H9 (cell line): ENCODE measurements around the gene HABP4. TPM values are rescaled to one million over a fixed set of nuclear protein-coding genes. Genes with fewer than 3 reads are reported as not detected.
A peak's percentile ranks its signal among the peaks of the same experiment; 100 is the strongest.

Source experiments
- DNase-seq: peaks from one replicate; pipeline ENCODE4 v3.0.0-alpha.2; 2017
- H2AFZ ChIP-seq: one replicate; pipeline ENCODE4 v1.6.1; 2013; ENCODE audit warnings: mild to moderate bottlenecking, low read length, control low read depth, moderate library complexity
- H2AK5ac ChIP-seq: 2 replicates; pipeline ENCODE4 v1.6.1; 2013; ENCODE audit warnings: low read length, control low read depth, mixed read lengths; ENCODE audit not compliant: insufficient read length
- H2BK120ac ChIP-seq: one replicate; pipeline ENCODE4 v1.6.1; 2013; ENCODE audit warnings: low read depth, mild to moderate bottlenecking, low read length, control low read depth, inconsistent platforms; ENCODE audit not compliant: poor library complexity, severe bottlenecking
- H2BK12ac ChIP-seq: 2 replicates; pipeline ENCODE4 v1.6.1; 2013; ENCODE audit warnings: low read length, control low read depth, mixed read lengths, low read depth; ENCODE audit not compliant: insufficient read length
- H2BK15ac ChIP-seq: 2 replicates; pipeline ENCODE4 v1.6.1; 2013; ENCODE audit warnings: low read depth, low read length, control low read depth
- H2BK20ac ChIP-seq: one replicate; pipeline ENCODE4 v1.6.1; 2013; ENCODE audit warnings: low read depth, mild to moderate bottlenecking, low read length, control low read depth, inconsistent platforms; ENCODE audit not compliant: poor library complexity, severe bottlenecking
- H2BK5ac ChIP-seq: 2 replicates; pipeline ENCODE4 v1.6.1; 2013; ENCODE audit warnings: low read length, control low read depth, mixed read lengths; ENCODE audit not compliant: insufficient read length
- H3K14ac ChIP-seq: 2 replicates; pipeline ENCODE4 v1.6.1; 2013; ENCODE audit warnings: low read length, control low read depth; ENCODE audit not compliant: insufficient read depth
- H3K18ac ChIP-seq: 2 replicates; pipeline ENCODE4 v1.6.1; 2013; ENCODE audit warnings: low read depth, mild to moderate bottlenecking, mixed read lengths, low read length, control low read depth; ENCODE audit not compliant: insufficient read length
- H3K23ac ChIP-seq: 2 replicates; pipeline ENCODE4 v1.6.1; 2013; ENCODE audit warnings: low read length, control low read depth, mixed read lengths, low read depth; ENCODE audit not compliant: insufficient read length
- H3K23me2 ChIP-seq: 2 replicates; pipeline ENCODE4 v1.6.1; 2013; ENCODE audit warnings: low read depth, mild to moderate bottlenecking, mixed read lengths, low read length, control low read depth; ENCODE audit not compliant: insufficient read length, poor library complexity, severe bottlenecking
- H3K27ac ChIP-seq: 2 replicates; pipeline ENCODE4 v1.5.1; 2013; ENCODE audit warnings: low read length, control low read depth, mixed read lengths, low read depth; ENCODE audit not compliant: insufficient read length
- H3K27me3 ChIP-seq: 2 replicates; pipeline ENCODE4 v1.6.1; 2013; ENCODE audit warnings: low read length, control low read depth, inconsistent platforms; ENCODE audit not compliant: insufficient read depth
- H3K4ac ChIP-seq: 2 replicates; pipeline ENCODE4 v1.6.1; 2013; ENCODE audit warnings: low read depth, mild to moderate bottlenecking, control low read depth, inconsistent platforms, low read length, moderate library complexity
- H3K4me1 ChIP-seq: 2 replicates; pipeline ENCODE4 v1.6.1; 2013; ENCODE audit warnings: low read length, control low read depth, inconsistent platforms; ENCODE audit not compliant: insufficient read depth
- H3K4me2 ChIP-seq: 2 replicates; pipeline ENCODE4 v1.6.1; 2013; ENCODE audit warnings: low read length, control low read depth, mixed read lengths; ENCODE audit not compliant: insufficient read length, insufficient read depth
- H3K56ac ChIP-seq: 2 replicates; pipeline ENCODE4 v1.6.1; 2013; ENCODE audit warnings: low read depth, mild to moderate bottlenecking, mixed read lengths, low read length, control low read depth; ENCODE audit not compliant: insufficient read length
- H3K79me1 ChIP-seq: 2 replicates; pipeline ENCODE4 v1.6.1; 2013; ENCODE audit warnings: low read depth, mild to moderate bottlenecking, moderate library complexity, low read length, control low read depth, inconsistent platforms; ENCODE audit not compliant: insufficient read depth, poor library complexity, severe bottlenecking
- H3K79me2 ChIP-seq: 2 replicates; pipeline ENCODE4 v1.6.1; 2013; ENCODE audit warnings: low read length, control low read depth, inconsistent platforms; ENCODE audit not compliant: insufficient read depth
- H3K9ac ChIP-seq: 2 replicates; pipeline ENCODE4 v1.6.1; 2013; ENCODE audit warnings: low read length, control low read depth, mixed read lengths; ENCODE audit not compliant: insufficient read length; ENCODE audit errors: extremely low read depth
- H3K9me3 ChIP-seq: one replicate; pipeline ENCODE4 v1.6.1; 2013; ENCODE audit warnings: low read depth, low read length, inconsistent platforms; ENCODE audit not compliant: control insufficient read depth
- H3T11ph ChIP-seq: one replicate; pipeline ENCODE4 v1.6.1; 2013; ENCODE audit warnings: mild to moderate bottlenecking, low read length, control low read depth, inconsistent platforms
- H4K20me1 ChIP-seq: one replicate; pipeline ENCODE4 v1.6.1; 2013; ENCODE audit not compliant: control insufficient read depth, insufficient read length, insufficient read depth
- H4K5ac ChIP-seq: 2 replicates; pipeline ENCODE4 v1.6.1; 2013; ENCODE audit warnings: low read depth, mild to moderate bottlenecking, mixed read lengths, low read length, control low read depth; ENCODE audit not compliant: insufficient read length
- H4K8ac ChIP-seq: replicated peaks from 2 replicates; pipeline ENCODE4 v1.6.1; 2013; ENCODE audit warnings: low read length, control low read depth, mixed read lengths, low read depth; ENCODE audit not compliant: insufficient read length
- H4K91ac ChIP-seq: 2 replicates; pipeline ENCODE4 v1.6.1; 2013; ENCODE audit warnings: low read depth, mild to moderate bottlenecking, moderate library complexity, mixed read lengths, low read length, control low read depth; ENCODE audit not compliant: insufficient read length
- H3K27ac Mint-ChIP-seq, 3 experiments: 2 replicates in 2 of 3; 3 replicates in 1 of 3; pipeline ENCODE4 v1.8.0; 2020 to 2021; ENCODE audit warnings: mixed read lengths in 3 of 3, mild to moderate bottlenecking in 1 of 3, moderate library complexity in 1 of 3
- H3K27me3 Mint-ChIP-seq: 2 replicates; pipeline ENCODE4 v1.8.0; 2021; ENCODE audit warnings: low read depth, mild to moderate bottlenecking, moderate library complexity, mixed read lengths
- H3K36me3 Mint-ChIP-seq, 3 experiments: 2 replicates in 2 of 3; 3 replicates in 1 of 3; pipeline ENCODE4 v1.8.0; 2020 to 2021; ENCODE audit warnings: low read depth in 3 of 3, mixed read lengths in 3 of 3; ENCODE audit not compliant: insufficient read depth in 1 of 3
- H3K4me1 Mint-ChIP-seq, 2 experiments: 2 replicates each; pipeline ENCODE4 v1.8.0; 2020; ENCODE audit warnings: mixed read lengths in 2 of 2
- H3K4me3 Mint-ChIP-seq, 2 experiments: 2 replicates in 1 of 2; 3 replicates in 1 of 2; pipeline ENCODE4 v1.8.0; 2020 to 2021; ENCODE audit warnings: mild to moderate bottlenecking in 2 of 2, mixed read lengths in 2 of 2, moderate library complexity in 1 of 2
- H3K9me3 Mint-ChIP-seq, 2 experiments: 2 replicates in 1 of 2; 3 replicates in 1 of 2; pipeline ENCODE4 v1.8.0; 2020; ENCODE audit warnings: mild to moderate bottlenecking in 2 of 2, mixed read lengths in 2 of 2, moderate library complexity in 1 of 2
- WGBS: extraction: QIAGEN DNeasy Blood & Tissue Kit; methylation state at CpG from one replicate; pipeline ENCODE4 v1.1.7; 2013; ENCODE audit warnings: missing lambda C conversion rate, low lambda C conversion rate, mixed read lengths; ENCODE audit not compliant: insufficient read length; ENCODE audit errors: extremely low coverage; 5-methylcytosine and 5-hydroxymethylcytosine counted together
- total RNA-seq: library from RNA; stranded (reverse); gene quantifications from 2 replicates; pipeline ENCODE4 v1.2.1, GENCODE V29; 2021
- TF ChIP-seq, protein P1 (sequence below): fragments of 200-600 bp; sonication (generic); conservative IDR thresholded peaks from 3 replicates; pipeline ENCODE4 v1.8.0; 2021; ENCODE audit warnings: antibody characterized with exemption, mild to moderate bottlenecking

HABP4 gene
- total RNA-seq, 1 experiment from 2014 or later, result 7.5 TPM

GRCh38 chr9:96503918-96504317 is 53.9 kb downstream of the HABP4 start:
- TF ChIP-seq, protein P1, sequence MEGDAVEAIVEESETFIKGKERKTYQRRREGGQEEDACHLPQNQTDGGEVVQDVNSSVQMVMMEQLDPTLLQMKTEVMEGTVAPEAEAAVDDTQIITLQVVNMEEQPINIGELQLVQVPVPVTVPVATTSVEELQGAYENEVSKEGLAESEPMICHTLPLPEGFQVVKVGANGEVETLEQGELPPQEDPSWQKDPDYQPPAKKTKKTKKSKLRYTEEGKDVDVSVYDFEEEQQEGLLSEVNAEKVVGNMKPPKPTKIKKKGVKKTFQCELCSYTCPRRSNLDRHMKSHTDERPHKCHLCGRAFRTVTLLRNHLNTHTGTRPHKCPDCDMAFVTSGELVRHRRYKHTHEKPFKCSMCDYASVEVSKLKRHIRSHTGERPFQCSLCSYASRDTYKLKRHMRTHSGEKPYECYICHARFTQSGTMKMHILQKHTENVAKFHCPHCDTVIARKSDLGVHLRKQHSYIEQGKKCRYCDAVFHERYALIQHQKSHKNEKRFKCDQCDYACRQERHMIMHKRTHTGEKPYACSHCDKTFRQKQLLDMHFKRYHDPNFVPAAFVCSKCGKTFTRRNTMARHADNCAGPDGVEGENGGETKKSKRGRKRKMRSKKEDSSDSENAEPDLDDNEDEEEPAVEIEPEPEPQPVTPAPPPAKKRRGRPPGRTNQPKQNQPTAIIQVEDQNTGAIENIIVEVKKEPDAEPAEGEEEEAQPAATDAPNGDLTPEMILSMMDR, result no peak
- peak overlapping the region in 2 of 3 experiments; percentile 9 to 21; a peak in 2 of 7 replicates for H3K27ac Mint-ChIP-seq
- Histone ChIP-seq H4K20me1 (no peaks in the 10 kb centered on the region), H2BK15ac (no peak overlapping the region), H3K9me3 (no peaks in the 10 kb centered on the region), H3K23ac (no peak overlapping the region), H3K27me3 (no peaks in the 10 kb centered on the region), H4K8ac (no peak overlapping the region), H4K5ac (no peak overlapping the region), H2AFZ (no peak overlapping the region), H2BK120ac (no peak overlapping the region), H3K14ac (no peak overlapping the region), H3K4me2 (no peak overlapping the region), H2BK20ac (no peak overlapping the region), H2AK5ac (no peak overlapping the region), H3K4ac (no peak overlapping the region), H3K56ac (no peak overlapping the region), H3K23me2 (no peaks in the 10 kb centered on the region), H3K4me1 (no peaks in the 10 kb centered on the region; the same call in none of the 2 replicates), H3K9ac (no peak overlapping the region), H2BK5ac (no peak overlapping the region), H3K18ac (no peak overlapping the region), H3K79me1 (no peaks in the 10 kb centered on the region), H3K27ac (no peak overlapping the region), H3K79me2 (no peaks in the 10 kb centered on the region), H2BK12ac (no peak overlapping the region), H4K91ac (no peak overlapping the region), H3T11ph (no peak overlapping the region)
- no peak for DNase-seq
- no peaks in the 10 kb centered on the region for H3K9me3 Mint-ChIP-seq
- no peak overlapping the region for H3K4me3 Mint-ChIP-seq
- H3K27me3 Mint-ChIP-seq, result no peaks in the 10 kb centered on the region
- WGBS, result no CpG with 5 or more reads among the region's 11 CpGs
- H3K4me1 Mint-ChIP-seq, result peaks cover 31 to 35% of the 10 kb centered on the region in 2 experiments
- peaks cover 5 to 7% (median 5%) of the 10 kb centered on the region in 3 experiments; a peak in 6 of 7 replicates for H3K36me3 Mint-ChIP-seq
